ENCODE results near the gene LRIG1. TPM values are rescaled to one million over a fixed set of nuclear protein-coding genes. Genes with fewer than 3 reads are reported as not detected.

LRIG1 gene
- total RNA-seq, 1 experiment from 2014 or later = 5.3 TPM

DNA sequence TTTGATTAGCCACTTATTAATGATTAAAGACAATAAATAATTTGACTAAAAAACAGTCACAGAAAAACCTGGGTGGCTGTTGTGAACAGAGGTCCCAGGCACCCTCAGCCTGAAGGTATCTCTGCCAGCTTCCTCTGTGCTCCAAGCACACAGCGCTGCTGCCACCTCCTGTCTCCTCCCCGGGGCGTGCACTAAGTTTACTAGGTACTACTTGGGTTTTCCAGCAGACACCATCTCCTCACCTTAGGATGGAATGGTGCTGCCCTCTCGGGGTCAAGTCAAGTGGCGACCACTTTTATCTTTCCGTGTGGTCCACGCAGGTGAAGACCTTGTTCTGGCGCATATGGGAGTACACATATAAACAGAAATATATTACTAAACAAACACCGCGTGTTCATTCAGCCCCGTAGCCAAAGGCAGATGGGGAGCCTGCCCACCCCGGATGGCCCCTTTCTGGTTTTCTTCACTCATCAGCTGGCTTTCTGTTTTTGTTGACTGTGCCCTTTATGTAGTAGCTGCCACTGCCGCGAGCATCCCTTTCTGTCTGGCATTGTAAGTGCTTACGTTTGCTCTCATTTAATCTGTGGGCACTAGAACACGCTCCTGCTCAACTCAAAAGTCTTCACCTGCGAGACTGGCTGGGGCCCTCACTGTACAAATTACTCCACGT is 128.0 kb downstream of the LRIG1 start:
- intact Hi-C loops (cut with micrococcal nuclease; ENCODE audit: unreplicated experiment) (loop anchor here (10.0 kb wide), 1 partner anchor 98 kb away; no protein-coding TSS in a partner anchor), in situ Hi-C loops (cut with HindIII; ENCODE audit: low pct_unique_long_range_greater_than_20kb, low sequenced_read_pairs) (no loop called here)
- no TSS peak for BruUV-seq (replicated peaks)
- DNase-seq (ENCODE audit: low read depth, low spot score) (no peak), ATAC-seq (peak; percentile 51; the same call in 1 of the 2 replicates)
- Histone ChIP-seq H3K27me3 (ENCODE audit: control insufficient read depth, insufficient read depth, low read length) (no peaks in the 10 kb centered on the region), H3K4me1 (ENCODE audit: control insufficient read depth, insufficient read depth, low read length) (no peaks in the 10 kb centered on the region), H3K4me3 (ENCODE audit: low read depth in 2 of 2, low read length in 2 of 2) (no peak overlapping the region), H3K9me3 (ENCODE audit: control insufficient read depth, insufficient read depth, low read depth, low read length) (no peaks in the 10 kb centered on the region), H3K27ac (ENCODE audit: low read length) (no peak overlapping the region), H3K36me3 (ENCODE audit: control insufficient read depth, insufficient read depth, low read length) (no peaks in the 10 kb centered on the region)
- ChIA-PET CTCF (no interaction called here), POLR2A (no interaction called here)
- TF ChIP-seq, protein P1, sequence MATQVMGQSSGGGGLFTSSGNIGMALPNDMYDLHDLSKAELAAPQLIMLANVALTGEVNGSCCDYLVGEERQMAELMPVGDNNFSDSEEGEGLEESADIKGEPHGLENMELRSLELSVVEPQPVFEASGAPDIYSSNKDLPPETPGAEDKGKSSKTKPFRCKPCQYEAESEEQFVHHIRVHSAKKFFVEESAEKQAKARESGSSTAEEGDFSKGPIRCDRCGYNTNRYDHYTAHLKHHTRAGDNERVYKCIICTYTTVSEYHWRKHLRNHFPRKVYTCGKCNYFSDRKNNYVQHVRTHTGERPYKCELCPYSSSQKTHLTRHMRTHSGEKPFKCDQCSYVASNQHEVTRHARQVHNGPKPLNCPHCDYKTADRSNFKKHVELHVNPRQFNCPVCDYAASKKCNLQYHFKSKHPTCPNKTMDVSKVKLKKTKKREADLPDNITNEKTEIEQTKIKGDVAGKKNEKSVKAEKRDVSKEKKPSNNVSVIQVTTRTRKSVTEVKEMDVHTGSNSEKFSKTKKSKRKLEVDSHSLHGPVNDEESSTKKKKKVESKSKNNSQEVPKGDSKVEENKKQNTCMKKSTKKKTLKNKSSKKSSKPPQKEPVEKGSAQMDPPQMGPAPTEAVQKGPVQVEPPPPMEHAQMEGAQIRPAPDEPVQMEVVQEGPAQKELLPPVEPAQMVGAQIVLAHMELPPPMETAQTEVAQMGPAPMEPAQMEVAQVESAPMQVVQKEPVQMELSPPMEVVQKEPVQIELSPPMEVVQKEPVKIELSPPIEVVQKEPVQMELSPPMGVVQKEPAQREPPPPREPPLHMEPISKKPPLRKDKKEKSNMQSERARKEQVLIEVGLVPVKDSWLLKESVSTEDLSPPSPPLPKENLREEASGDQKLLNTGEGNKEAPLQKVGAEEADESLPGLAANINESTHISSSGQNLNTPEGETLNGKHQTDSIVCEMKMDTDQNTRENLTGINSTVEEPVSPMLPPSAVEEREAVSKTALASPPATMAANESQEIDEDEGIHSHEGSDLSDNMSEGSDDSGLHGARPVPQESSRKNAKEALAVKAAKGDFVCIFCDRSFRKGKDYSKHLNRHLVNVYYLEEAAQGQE (IDR thresholded peaks at IDR 0.05; ENCODE audit: insufficient read depth in 1 of 2, low read depth in 2 of 2, low read length in 1 of 2) = no peak
- TF ChIP-seq TCF7L2 (IDR thresholded peaks at IDR 0.05; ENCODE audit: low read depth, low read length) (no peak), POLR2AphosphoS5 (IDR thresholded peaks at IDR 0.05; ENCODE audit: low read depth, low read length) (no peak)
- TF ChIP-seq, protein P2, sequence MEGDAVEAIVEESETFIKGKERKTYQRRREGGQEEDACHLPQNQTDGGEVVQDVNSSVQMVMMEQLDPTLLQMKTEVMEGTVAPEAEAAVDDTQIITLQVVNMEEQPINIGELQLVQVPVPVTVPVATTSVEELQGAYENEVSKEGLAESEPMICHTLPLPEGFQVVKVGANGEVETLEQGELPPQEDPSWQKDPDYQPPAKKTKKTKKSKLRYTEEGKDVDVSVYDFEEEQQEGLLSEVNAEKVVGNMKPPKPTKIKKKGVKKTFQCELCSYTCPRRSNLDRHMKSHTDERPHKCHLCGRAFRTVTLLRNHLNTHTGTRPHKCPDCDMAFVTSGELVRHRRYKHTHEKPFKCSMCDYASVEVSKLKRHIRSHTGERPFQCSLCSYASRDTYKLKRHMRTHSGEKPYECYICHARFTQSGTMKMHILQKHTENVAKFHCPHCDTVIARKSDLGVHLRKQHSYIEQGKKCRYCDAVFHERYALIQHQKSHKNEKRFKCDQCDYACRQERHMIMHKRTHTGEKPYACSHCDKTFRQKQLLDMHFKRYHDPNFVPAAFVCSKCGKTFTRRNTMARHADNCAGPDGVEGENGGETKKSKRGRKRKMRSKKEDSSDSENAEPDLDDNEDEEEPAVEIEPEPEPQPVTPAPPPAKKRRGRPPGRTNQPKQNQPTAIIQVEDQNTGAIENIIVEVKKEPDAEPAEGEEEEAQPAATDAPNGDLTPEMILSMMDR (IDR thresholded peaks at IDR 0.05) = peak; percentile 26

DNA sequence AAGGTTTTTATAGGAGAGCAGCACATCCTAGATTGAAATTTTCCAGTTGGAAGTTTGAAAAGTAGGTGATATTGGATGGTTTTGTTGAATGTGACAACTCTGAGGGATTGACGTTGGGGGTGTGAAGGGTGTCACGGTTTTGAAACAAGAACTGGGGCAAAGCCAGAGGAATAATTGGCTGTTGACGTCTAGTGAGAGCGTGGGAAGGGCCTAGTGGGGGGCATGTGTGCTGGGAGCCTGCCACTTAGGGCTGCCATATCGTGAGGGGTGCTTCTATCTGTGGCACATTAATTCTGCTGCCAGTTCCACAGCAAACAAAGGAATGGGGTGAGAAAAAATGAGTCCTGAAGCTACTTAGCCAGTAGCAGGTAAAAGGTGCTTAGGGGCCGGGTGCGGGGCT is 129.4 kb downstream of the LRIG1 start:
- DNase-seq (ENCODE audit: low read depth, low spot score) (no peak), ATAC-seq (no peak)
- Histone ChIP-seq H3K9me3 (ENCODE audit: control insufficient read depth, insufficient read depth, low read depth, low read length) (no peaks in the 10 kb centered on the region), H3K4me1 (ENCODE audit: control insufficient read depth, insufficient read depth, low read length) (no peaks in the 10 kb centered on the region), H3K27ac (ENCODE audit: low read length) (no peak overlapping the region), H3K36me3 (ENCODE audit: control insufficient read depth, insufficient read depth, low read length) (no peaks in the 10 kb centered on the region), H3K27me3 (ENCODE audit: control insufficient read depth, insufficient read depth, low read length) (no peaks in the 10 kb centered on the region), H3K4me3 (ENCODE audit: low read depth in 2 of 2, low read length in 2 of 2) (no peak overlapping the region)
- POLR2A ChIA-PET = no interaction called here
- intact Hi-C loops (cut with micrococcal nuclease; ENCODE audit: unreplicated experiment) (loop anchor here (10.0 kb wide), 1 partner anchor 97 kb away; no protein-coding TSS in a partner anchor), in situ Hi-C loops (cut with HindIII; ENCODE audit: low pct_unique_long_range_greater_than_20kb, low sequenced_read_pairs) (no loop called here)
- no peak for TF ChIP-seq TCF7L2 (IDR thresholded peaks at IDR 0.05; ENCODE audit: low read depth, low read length)
- TF ChIP-seq, protein P2 (IDR thresholded peaks at IDR 0.05) = no peak
- TF ChIP-seq POLR2AphosphoS5 (IDR thresholded peaks at IDR 0.05; ENCODE audit: low read depth, low read length) = no peak
- TF ChIP-seq, protein P1 (IDR thresholded peaks at IDR 0.05; ENCODE audit: insufficient read depth in 1 of 2, low read depth in 2 of 2, low read length in 1 of 2) = no peak
- TF ChIP-seq SIN3A (IDR thresholded peaks at IDR 0.05; ENCODE audit: borderline replicate concordance, insufficient read depth, low read depth, low read length) = no peak
- CTCF ChIA-PET = no interaction called here
- BruUV-seq (replicated peaks) = no TSS peak

Measured in Panc1 (cell line).